ENCODE data around the gene KCNMB1. TPM values are rescaled to one million over a fixed set of nuclear protein-coding genes. Genes with fewer than 3 reads are reported as not detected.

The KCNMB1 gene
- total and polyA plus RNA-seq, 2 donors from 2014 or later: 2.1 to 4.5 TPM

GRCh38 chr5:170345971-170346370 is 43.2 kb downstream of the KCNMB1 start:
- intact Hi-C loops (cut with DNase I): no loop called here
- DNase-seq (no peak), FAIRE-seq (no peak)
- H3K4me3 ChIP-seq (ENCODE audit: low read length in 3 of 3): no peak overlapping the region
- no peak overlapping the region for H3K27ac ChIP-seq (ENCODE audit: low read depth in 2 of 2, low read length in 2 of 2)
- no peaks in the 10 kb centered on the region for H3K9me3 ChIP-seq (ENCODE audit: control insufficient read depth in 2 of 3, insufficient read depth in 1 of 3, low read length in 3 of 3)
- no peak for TF ChIP-seq CTCF (IDR thresholded peaks at IDR 0.05; ENCODE audit: borderline replicate concordance, extremely low read depth, insufficient read depth)
- no peak overlapping the region for H3K9ac ChIP-seq (ENCODE audit: low read length in 3 of 3)
- H3K36me3 ChIP-seq (ENCODE audit: control insufficient read depth in 2 of 3, insufficient read depth in 3 of 3, low read length in 3 of 3): no peaks in the 10 kb centered on the region
- H3K27me3 ChIP-seq (ENCODE audit: control insufficient read depth, insufficient read depth, low read length): no peaks in the 10 kb centered on the region
- no peaks in the 10 kb centered on the region for H3K4me1 ChIP-seq (ENCODE audit: control insufficient read depth in 2 of 3, insufficient read depth in 2 of 3, low read depth in 1 of 3, low read length in 3 of 3)

GRCh38 chr5:170343177-170343576 is 46.0 kb downstream of the KCNMB1 start:
- Histone ChIP-seq H3K27ac (ENCODE audit: low read depth in 2 of 2, low read length in 2 of 2) (no peak overlapping the region), H3K36me3 (ENCODE audit: control insufficient read depth in 2 of 3, insufficient read depth in 3 of 3, low read length in 3 of 3) (no peaks in the 10 kb centered on the region), H3K4me3 (ENCODE audit: low read length in 3 of 3) (no peak overlapping the region), H3K4me1 (ENCODE audit: control insufficient read depth in 2 of 3, insufficient read depth in 2 of 3, low read depth in 1 of 3, low read length in 3 of 3) (no peaks in the 10 kb centered on the region), H3K27me3 (ENCODE audit: control insufficient read depth, insufficient read depth, low read length) (no peaks in the 10 kb centered on the region), H3K9me3 (ENCODE audit: control insufficient read depth in 2 of 3, insufficient read depth in 1 of 3, low read length in 3 of 3) (no peaks in the 10 kb centered on the region), H3K9ac (ENCODE audit: low read length in 3 of 3) (no peak overlapping the region)
- TF ChIP-seq CTCF (IDR thresholded peaks at IDR 0.05; ENCODE audit: borderline replicate concordance, extremely low read depth, insufficient read depth): no peak
- DNase-seq: no peak
- intact Hi-C loops (cut with DNase I): no loop called here
- FAIRE-seq: no peak

GRCh38 chr5:170342153-170342725 is 46.9 kb downstream of the KCNMB1 start:
- TF ChIP-seq CTCF (IDR thresholded peaks at IDR 0.05; ENCODE audit: borderline replicate concordance, extremely low read depth, insufficient read depth): no peak
- H3K4me3 ChIP-seq (ENCODE audit: low read length in 3 of 3): no peak overlapping the region
- H3K27ac ChIP-seq (ENCODE audit: low read depth in 2 of 2, low read length in 2 of 2): no peak overlapping the region
- DNase-seq: no peak
- intact Hi-C loops (cut with DNase I): no loop called here
- FAIRE-seq: no peak
- H3K27me3 ChIP-seq (ENCODE audit: control insufficient read depth, insufficient read depth, low read length): no peaks in the 10 kb centered on the region
- H3K9ac ChIP-seq (ENCODE audit: low read length in 3 of 3): no peak overlapping the region
- no peaks in the 10 kb centered on the region for H3K9me3 ChIP-seq (ENCODE audit: control insufficient read depth in 2 of 3, insufficient read depth in 1 of 3, low read length in 3 of 3)
- no peaks in the 10 kb centered on the region for H3K4me1 ChIP-seq (ENCODE audit: control insufficient read depth in 2 of 3, insufficient read depth in 2 of 3, low read depth in 1 of 3, low read length in 3 of 3)
- no peaks in the 10 kb centered on the region for H3K36me3 ChIP-seq (ENCODE audit: control insufficient read depth in 2 of 3, insufficient read depth in 3 of 3, low read length in 3 of 3)

- H3K4me1 ChIP-seq (ENCODE audit: control insufficient read depth in 2 of 3, insufficient read depth in 2 of 3, low read depth in 1 of 3, low read length in 3 of 3): no peaks in the 10 kb centered on the region
- DNase-seq (no peak), FAIRE-seq (no peak)
- no peak overlapping the region for H3K27ac ChIP-seq (ENCODE audit: low read depth in 2 of 2, low read length in 2 of 2)
- no peaks in the 10 kb centered on the region for H3K36me3 ChIP-seq (ENCODE audit: control insufficient read depth in 2 of 3, insufficient read depth in 3 of 3, low read length in 3 of 3)
- intact Hi-C loops (cut with DNase I): no loop called here
- H3K27me3 ChIP-seq (ENCODE audit: control insufficient read depth, insufficient read depth, low read length): no peaks in the 10 kb centered on the region
- no peak overlapping the region for H3K4me3 ChIP-seq (ENCODE audit: low read length in 3 of 3)
- H3K9ac ChIP-seq (ENCODE audit: low read length in 3 of 3): no peak overlapping the region
- TF ChIP-seq CTCF (IDR thresholded peaks at IDR 0.05; ENCODE audit: borderline replicate concordance, extremely low read depth, insufficient read depth): no peak
- no peaks in the 10 kb centered on the region for H3K9me3 ChIP-seq (ENCODE audit: control insufficient read depth in 2 of 3, insufficient read depth in 1 of 3, low read length in 3 of 3)
These were observed 47.6 kb downstream of the KCNMB1 start for GRCh38 chr5:170341545-170341944.

Data from kidney (tissue), 14 donors.